Neuron (in vitro differentiated cells): Measurements from ENCODE around the gene ZNF814.
"Not testable (repeated sequence)": the region's sequence is repeated elsewhere in the genome, so short reads cannot be mapped to it uniquely, and the experiment has no call there.

Source experiments
- H2AFZ ChIP-seq: one replicate; pipeline ENCODE4 v1.6.1; 2013; ENCODE audit warnings: low read depth, mild to moderate bottlenecking, inconsistent platforms, low read length, moderate library complexity
- H3K27me3 ChIP-seq: one replicate; pipeline ENCODE4 v1.6.1; 2013; ENCODE audit warnings: low read length; ENCODE audit not compliant: insufficient read depth
- H3K36me3 ChIP-seq: one replicate; pipeline ENCODE4 v1.6.1; 2013; ENCODE audit warnings: low read length; ENCODE audit not compliant: insufficient read depth
- H3K4me1 ChIP-seq: one replicate; pipeline ENCODE4 v1.6.1; 2013; ENCODE audit warnings: low read length; ENCODE audit not compliant: insufficient read depth
- H3K4me3 ChIP-seq: 2 replicates; pipeline ENCODE4 v1.5.1; 2013; ENCODE audit warnings: mild to moderate bottlenecking, low read length, moderate library complexity
- H3K9me3 ChIP-seq: one replicate; pipeline ENCODE4 v1.6.1; 2013; ENCODE audit warnings: low read length

ZNF814 gene

GRCh38 chr19:57888560-57889231, at the start of gene ZNF814:
ZNF814 (minus strand) TSS chr19:57889037; CDS start chr19:57888802, 235 bp downstream.
- peak within 1 kb of the TSS; percentile 80 for H2AFZ ChIP-seq
- peaks cover 10% of the 10 kb centered on the region for H3K4me1 ChIP-seq
- H3K9me3 ChIP-seq: peaks cover 23% of the 10 kb centered on the region
- peak within 1 kb of the TSS; percentile 98 for H3K4me3 ChIP-seq
- H3K27me3 ChIP-seq: no peaks in the 10 kb centered on the region
- peaks cover 26% of the 10 kb centered on the region for H3K36me3 ChIP-seq

- H3K36me3 ChIP-seq: peaks cover 35% of the 10 kb centered on the region
- peak overlapping the region; percentile 85 for H3K4me3 ChIP-seq
- H3K9me3 ChIP-seq: peaks cover 48% of the 10 kb centered on the region
- no peak overlapping the region for H2AFZ ChIP-seq
- H3K4me1 ChIP-seq: peaks cover 4% of the 10 kb centered on the region
- no peaks in the 10 kb centered on the region for H3K27me3 ChIP-seq
Measured at GRCh38 chr19:57935731-57936130, 46.9 kb upstream of the ZNF814 start.

GRCh38 chr19:57934820-57935665, 46.2 kb upstream of the ZNF814 start, which contains the start of gene ZNF418:
ZNF418 (minus strand) TSS chr19:57935402; CDS start chr19:57933822, 1,580 bp downstream.
- Histone ChIP-seq H3K4me3 (peak within 1 kb of the TSS; percentile 85), H3K36me3 (peaks cover 36% of the 10 kb centered on the region), H3K4me1 (peaks cover 4% of the 10 kb centered on the region), H2AFZ (peak within 1 kb of the TSS; percentile 73), H3K9me3 (peaks cover 53% of the 10 kb centered on the region), H3K27me3 (no peaks in the 10 kb centered on the region)

GRCh38 chr19:57927587-57927986, 38.8 kb upstream of the ZNF814 start:
- no peak overlapping the region for H3K4me3 ChIP-seq
- H3K36me3 ChIP-seq: peaks cover 84% of the 10 kb centered on the region
- H3K27me3 ChIP-seq: no peaks in the 10 kb centered on the region
- H3K9me3 ChIP-seq: peaks cover 83% of the 10 kb centered on the region
- no peaks in the 10 kb centered on the region for H3K4me1 ChIP-seq
- no peak overlapping the region for H2AFZ ChIP-seq

- Histone ChIP-seq H3K4me3 (peak within 1 kb of the TSS; percentile 95), H2AFZ (peak within 1 kb of the TSS; percentile 12), H3K9me3 (peaks cover 26% of the 10 kb centered on the region), H3K36me3 (peaks cover 51% of the 10 kb centered on the region), H3K4me1 (peaks cover 11% of the 10 kb centered on the region)
- not testable (repeated sequence) for H3K27me3 ChIP-seq
Measured at GRCh38 chr19:57916168-57916995, 27.5 kb upstream of the ZNF814 start, which contains the start of gene ZNF417. ZNF417 (minus strand) TSS chr19:57916592; CDS start chr19:57916411, 181 bp downstream.

GRCh38 chr19:57914531-57914930, 25.7 kb upstream of the ZNF814 start:
- Histone ChIP-seq H3K9me3 (peaks cover 24% of the 10 kb centered on the region), H3K36me3 (peaks cover 43% of the 10 kb centered on the region), H3K4me3 (no peak overlapping the region), H3K27me3 (no peaks in the 10 kb centered on the region), H2AFZ (no peak overlapping the region), H3K4me1 (peaks cover 11% of the 10 kb centered on the region)

- H3K4me3 ChIP-seq: no peak overlapping the region
- no peaks in the 10 kb centered on the region for H3K4me1 ChIP-seq
- peaks cover 27% of the 10 kb centered on the region for H3K9me3 ChIP-seq
- H3K27me3 ChIP-seq: no peaks in the 10 kb centered on the region
- no peak overlapping the region for H2AFZ ChIP-seq
- peaks cover 57% of the 10 kb centered on the region for H3K36me3 ChIP-seq
Measured at GRCh38 chr19:57907394-57907793, 18.6 kb upstream of the ZNF814 start.

GRCh38 chr19:57905258-57905657, 16.4 kb upstream of the ZNF814 start:
- peaks cover 13% of the 10 kb centered on the region for H3K9me3 ChIP-seq
- no peak overlapping the region for H3K4me3 ChIP-seq
- H3K4me1 ChIP-seq: no peaks in the 10 kb centered on the region
- H3K36me3 ChIP-seq: peaks cover 40% of the 10 kb centered on the region
- no peak overlapping the region for H2AFZ ChIP-seq
- no peaks in the 10 kb centered on the region for H3K27me3 ChIP-seq

GRCh38 chr19:57903618-57904184, 14.9 kb upstream of the ZNF814 start:
- H3K4me3 ChIP-seq: no peak overlapping the region
- H3K4me1 ChIP-seq: no peaks in the 10 kb centered on the region
- peaks cover 35% of the 10 kb centered on the region for H3K36me3 ChIP-seq
- peaks cover 12% of the 10 kb centered on the region for H3K9me3 ChIP-seq
- H3K27me3 ChIP-seq: no peaks in the 10 kb centered on the region
- H2AFZ ChIP-seq: no peak overlapping the region

- Histone ChIP-seq H3K4me3 (no peak overlapping the region), H3K36me3 (peaks cover 11% of the 10 kb centered on the region), H3K4me1 (no peaks in the 10 kb centered on the region), H3K9me3 (peaks cover 3% of the 10 kb centered on the region), H3K27me3 (no peaks in the 10 kb centered on the region), H2AFZ (no peak overlapping the region)
Measured at GRCh38 chr19:57900311-57900710, 11.5 kb upstream of the ZNF814 start.

GRCh38 chr19:57890706-57891105, 1.9 kb upstream of the ZNF814 start:
- H3K4me1 ChIP-seq: peaks cover 10% of the 10 kb centered on the region
- not testable (repeated sequence) for H3K4me3 ChIP-seq, H3K9me3 ChIP-seq, H2AFZ ChIP-seq, H3K27me3 ChIP-seq
- peaks cover 11% of the 10 kb centered on the region for H3K36me3 ChIP-seq

- peak overlapping the region; percentile 98 for H3K4me3 ChIP-seq
- H3K9me3 ChIP-seq: peaks cover 23% of the 10 kb centered on the region
- H3K27me3 ChIP-seq: no peaks in the 10 kb centered on the region
- peak overlapping the region; percentile 48 for H2AFZ ChIP-seq
- peaks cover 26% of the 10 kb centered on the region for H3K36me3 ChIP-seq
- peaks cover 10% of the 10 kb centered on the region for H3K4me1 ChIP-seq
Measured at GRCh38 chr19:57888107-57888559, 704 bp downstream of the ZNF814 start.
